GM23338 (cell line): Measurements from ENCODE around the gene TAF4. TPM values are rescaled to one million over a fixed set of nuclear protein-coding genes. Genes with fewer than 3 reads are reported as not detected.

ENCODE experiments used
- ATAC-seq: fragments of 200-7000 bp; cut with Tn5 transposase; 3 replicates; pipeline ENCODE4 v1.9.1; 2020
- DNase-seq: peaks from one replicate; pipeline ENCODE4 v3.0.0-alpha.2; 2015; ENCODE audit warnings: low spot score
- H2AFZ ChIP-seq: fragments of 200-600 bp; sonication (generic); 2 replicates; pipeline ENCODE4 v1.8.0; 2016; ENCODE audit warnings: antibody characterized with exemption, mild to moderate bottlenecking, moderate library complexity
- H3F3A ChIP-seq: fragments of 200-600 bp; sonication (generic); replicated peaks from 2 replicates; pipeline ENCODE4 v1.8.0; 2017; ENCODE audit warnings: antibody characterized with exemption, mixed run types, low read depth
- H3K27ac ChIP-seq: fragments of 200-600 bp; sonication (generic); 2 replicates; pipeline ENCODE4 v1.6.1; 2016; ENCODE audit warnings: low read depth
- H3K27me3 ChIP-seq: fragments of 200-600 bp; sonication (generic); 2 replicates; pipeline ENCODE4 v1.8.0; 2016; ENCODE audit warnings: mild to moderate bottlenecking, mixed run types, moderate library complexity; ENCODE audit not compliant: insufficient read depth
- H3K36me3 ChIP-seq: fragments of 200-600 bp; sonication (generic); 2 replicates; pipeline ENCODE4 v1.8.0; 2016; ENCODE audit warnings: mild to moderate bottlenecking; ENCODE audit not compliant: insufficient read depth
- H3K4me1 ChIP-seq: fragments of 200-600 bp; sonication (generic); 2 replicates; pipeline ENCODE4 v1.8.0; 2016; ENCODE audit warnings: mild to moderate bottlenecking, moderate library complexity; ENCODE audit not compliant: insufficient read depth
- H3K4me2 ChIP-seq: fragments of 200-600 bp; sonication (generic); 2 replicates; pipeline ENCODE4 v1.7.1; 2017; ENCODE audit warnings: mixed run types
- H3K4me3 ChIP-seq: fragments of 200-600 bp; sonication (generic); 2 replicates; pipeline ENCODE4 v1.6.1; 2016; ENCODE audit warnings: mixed run types
- H3K79me2 ChIP-seq: fragments of 200-600 bp; sonication (generic); replicated peaks from 2 replicates; pipeline ENCODE4 v1.8.0; 2017; ENCODE audit warnings: mild to moderate bottlenecking; ENCODE audit not compliant: insufficient read depth
- H3K9me2 ChIP-seq: fragments of 200-600 bp; sonication (generic); 2 replicates; pipeline ENCODE4 v1.8.0; 2017; ENCODE audit not compliant: insufficient read depth
- H4K20me1 ChIP-seq: fragments of 200-600 bp; sonication (generic); replicated peaks from 2 replicates; pipeline ENCODE4 v1.8.0; 2017; ENCODE audit warnings: mild to moderate bottlenecking; ENCODE audit not compliant: insufficient read depth
- H3K27ac Mint-ChIP-seq: 2 replicates; pipeline ENCODE4 v1.8.0; 2020; ENCODE audit warnings: inconsistent platforms, mild to moderate bottlenecking, moderate library complexity, mixed read lengths
- H3K27me3 Mint-ChIP-seq: 3 replicates; pipeline ENCODE4 v1.8.0; 2022; ENCODE audit warnings: low read depth, mild to moderate bottlenecking, moderate library complexity, mixed read lengths, inconsistent platforms; ENCODE audit not compliant: insufficient read depth, poor library complexity
- H3K36me3 Mint-ChIP-seq: 3 replicates; pipeline ENCODE4 v1.8.0; 2021; ENCODE audit warnings: low read depth, mild to moderate bottlenecking, inconsistent platforms, moderate library complexity, mixed read lengths
- H3K4me1 Mint-ChIP-seq: 3 replicates; pipeline ENCODE4 v1.8.0; 2020; ENCODE audit warnings: mild to moderate bottlenecking, inconsistent platforms, mixed read lengths
- H3K4me3 Mint-ChIP-seq: 3 replicates; pipeline ENCODE4 v1.8.0; 2021; ENCODE audit warnings: moderate library complexity, mild to moderate bottlenecking, inconsistent platforms, mixed read lengths
- H3K9me3 Mint-ChIP-seq: 3 replicates; pipeline ENCODE4 v1.8.0; 2020; ENCODE audit warnings: moderate library complexity, mild to moderate bottlenecking, inconsistent platforms, mixed read lengths
- CREB1 ChIP-seq: fragments of 250-450 bp; sonication (Bioruptor Pico); IDR thresholded peaks from 2 replicates; pipeline ENCODE4 v1.5.0; 2020; ENCODE audit warnings: low read depth, mild to moderate bottlenecking, moderate library complexity
- ETS1 ChIP-seq: IDR thresholded peaks from 2 replicates; pipeline ENCODE4 v1.6.1; 2016; ENCODE audit warnings: antibody characterized with exemption
- EZH2 ChIP-seq: fragments of 200-600 bp; sonication (generic); IDR thresholded peaks from one replicate; pipeline ENCODE4 v1.8.0; 2017; ENCODE audit warnings: antibody characterized with exemption, mild to moderate bottlenecking, low read depth; ENCODE audit not compliant: unreplicated experiment
- JUNB ChIP-seq: IDR thresholded peaks from one replicate; pipeline ENCODE4 v1.6.1; 2016; ENCODE audit warnings: antibody characterized with exemption; ENCODE audit not compliant: unreplicated experiment
- POLR2AphosphoS5 ChIP-seq: IDR thresholded peaks from 2 replicates; pipeline ENCODE4 v1.6.1; 2016; ENCODE audit warnings: antibody characterized with exemption, low read depth
- REST ChIP-seq: IDR thresholded peaks from one replicate; pipeline ENCODE4 v1.6.1; 2018; ENCODE audit warnings: antibody characterized with exemption; ENCODE audit not compliant: unreplicated experiment
- STAT1 ChIP-seq: IDR thresholded peaks from one replicate; pipeline ENCODE4 v1.6.1; 2016; ENCODE audit warnings: antibody characterized with exemption; ENCODE audit not compliant: unreplicated experiment
- ZNF114 ChIP-seq: fragments of 250-450 bp; sonication (Bioruptor Pico); IDR thresholded peaks from 2 replicates; pipeline ENCODE4 v1.5.0; 2020; ENCODE audit warnings: mild to moderate bottlenecking, moderate library complexity
- ZNF331 ChIP-seq: fragments of 250-450 bp; sonication (Bioruptor Pico); IDR thresholded peaks from 2 replicates; pipeline ENCODE4 v1.5.0; 2020; ENCODE audit warnings: low read depth, mild to moderate bottlenecking, moderate library complexity
- polyA plus RNA-seq: library from polyadenylated mRNA; unstranded; fragments of >200 nt; fragmentation: Nextera tagmentation; extraction: Ambion mirVana; gene quantifications from 2 replicates; pipeline ENCODE4 v1.2.1, GENCODE V29; 2016
- total RNA-seq: library from RNA; depleted of rRNA; stranded (reverse); fragments of >200 nt; shearing (Covaris generic); gene quantifications from 2 replicates; pipeline ENCODE4 v1.2.3, GENCODE V29; 2014
- TF ChIP-seq, protein P1 (sequence below), 2 experiments: fragments of 200-600 bp in 1 of 2; sonication (generic) in 1 of 2; conservative IDR thresholded peaks; 2 replicates each; pipeline versions ENCODE4 v1.5.1 to v1.6.1; 2016 to 2017; ENCODE audit warnings: antibody characterized with exemption in 2 of 2, low read depth in 2 of 2, mild to moderate bottlenecking in 2 of 2, moderate library complexity in 1 of 2

The TAF4 gene
- total and polyA plus RNA-seq, 2 experiments from 2014 or later: 7.2 to 60.0 TPM

DNA sequence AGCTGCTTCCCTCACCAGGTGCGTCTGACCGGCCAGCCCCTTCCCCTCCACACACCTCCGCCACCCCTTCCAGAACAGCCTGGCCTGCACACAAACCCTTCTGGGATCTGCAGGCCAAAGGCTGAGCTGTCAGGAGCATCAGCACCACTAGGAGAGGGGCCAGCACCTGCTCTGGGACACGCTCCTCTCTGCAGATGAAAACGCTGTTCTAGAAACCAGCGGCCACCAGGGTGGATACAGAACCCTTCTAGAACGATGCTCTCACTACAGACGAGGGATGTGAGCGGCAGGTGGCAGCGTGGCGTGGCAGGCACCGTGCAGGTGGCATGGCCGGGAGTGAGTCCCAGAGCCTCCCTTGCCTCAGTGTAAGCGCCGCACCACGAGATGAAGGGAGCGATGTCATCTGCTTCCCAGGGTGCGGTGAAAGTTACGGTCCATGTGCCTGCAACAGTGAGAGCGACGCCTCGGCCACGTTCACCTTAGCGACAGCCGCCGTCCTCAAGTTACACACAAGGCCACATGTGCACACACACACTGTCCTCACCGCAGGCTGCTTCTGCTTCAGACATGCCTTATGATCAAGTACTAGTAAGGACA, 53.6 kb downstream of the TAF4 start:
- ATAC-seq: no peak
- Histone ChIP-seq H3K4me1 (no peaks in the 10 kb centered on the region), H3K27ac (no peak overlapping the region), H3K79me2 (peaks cover 40% of the 10 kb centered on the region), H3K27me3 (no peaks in the 10 kb centered on the region), H3K4me3 (no peak overlapping the region), H2AFZ (no peak overlapping the region), H3K9me2 (no peaks in the 10 kb centered on the region), H4K20me1 (peaks cover 14% of the 10 kb centered on the region), H3K4me2 (no peak overlapping the region), H3K36me3 (peaks cover 13% of the 10 kb centered on the region; the same call in 1 of the 2 replicates), H3F3A (0 out of 2 replicates have a peak, but pooled peaks cover 3% of the 10 kb centered on the region)
- no peak for DNase-seq
- no peak for TF ChIP-seq ZNF331 (CRISPR knock-in tag)
- no peak for TF ChIP-seq ETS1
- TF ChIP-seq POLR2AphosphoS5: no peak
- no peak for TF ChIP-seq STAT1
- no peak for TF ChIP-seq REST
- TF ChIP-seq CREB1: no peak
- TF ChIP-seq, protein P1, sequence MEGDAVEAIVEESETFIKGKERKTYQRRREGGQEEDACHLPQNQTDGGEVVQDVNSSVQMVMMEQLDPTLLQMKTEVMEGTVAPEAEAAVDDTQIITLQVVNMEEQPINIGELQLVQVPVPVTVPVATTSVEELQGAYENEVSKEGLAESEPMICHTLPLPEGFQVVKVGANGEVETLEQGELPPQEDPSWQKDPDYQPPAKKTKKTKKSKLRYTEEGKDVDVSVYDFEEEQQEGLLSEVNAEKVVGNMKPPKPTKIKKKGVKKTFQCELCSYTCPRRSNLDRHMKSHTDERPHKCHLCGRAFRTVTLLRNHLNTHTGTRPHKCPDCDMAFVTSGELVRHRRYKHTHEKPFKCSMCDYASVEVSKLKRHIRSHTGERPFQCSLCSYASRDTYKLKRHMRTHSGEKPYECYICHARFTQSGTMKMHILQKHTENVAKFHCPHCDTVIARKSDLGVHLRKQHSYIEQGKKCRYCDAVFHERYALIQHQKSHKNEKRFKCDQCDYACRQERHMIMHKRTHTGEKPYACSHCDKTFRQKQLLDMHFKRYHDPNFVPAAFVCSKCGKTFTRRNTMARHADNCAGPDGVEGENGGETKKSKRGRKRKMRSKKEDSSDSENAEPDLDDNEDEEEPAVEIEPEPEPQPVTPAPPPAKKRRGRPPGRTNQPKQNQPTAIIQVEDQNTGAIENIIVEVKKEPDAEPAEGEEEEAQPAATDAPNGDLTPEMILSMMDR (conservative IDR thresholded peaks at IDR 0.05; ENCODE audit: low read depth in 2 of 2): no peak
- TF ChIP-seq JUNB: no peak
- Mint-ChIP-seq H3K36me3 (peaks cover 38% of the 10 kb centered on the region), H3K4me1 (peaks cover 3% of the 10 kb centered on the region), H3K9me3 (no peaks in the 10 kb centered on the region), H3K4me3 (no peak overlapping the region), H3K27me3 (peaks cover 12% of the 10 kb centered on the region), H3K27ac (no peak overlapping the region)

GRCh38 chr20:62011403-62011790, 54.3 kb downstream of the TAF4 start:
- ATAC-seq (peak; percentile 67), DNase-seq (no peak)
- Histone ChIP-seq H3K4me2 (no peak overlapping the region), H3K4me3 (no peak overlapping the region), H3K79me2 (peaks cover 34% of the 10 kb centered on the region), H3K4me1 (no peaks in the 10 kb centered on the region), H4K20me1 (peaks cover 7% of the 10 kb centered on the region), H3F3A (0 out of 2 replicates have a peak, but pooled peaks cover 3% of the 10 kb centered on the region), H3K27me3 (no peaks in the 10 kb centered on the region), H3K9me2 (no peaks in the 10 kb centered on the region), H3K27ac (no peak overlapping the region), H2AFZ (no peak overlapping the region), H3K36me3 (peaks cover 13% of the 10 kb centered on the region; the same call in 1 of the 2 replicates)
- Mint-ChIP-seq H3K9me3 (no peaks in the 10 kb centered on the region), H3K36me3 (peaks cover 40% of the 10 kb centered on the region), H3K27me3 (peaks cover 12% of the 10 kb centered on the region), H3K27ac (no peak overlapping the region; the same call in 1 of the 2 replicates), H3K4me1 (peaks cover 3% of the 10 kb centered on the region), H3K4me3 (no peak overlapping the region)
- no peak for TF ChIP-seq ZNF114 (CRISPR knock-in tag)
- TF ChIP-seq EZH2: no peak
